RCC 7860 (cell line): ENCODE results near the gene SLC48A1.

Source experiments
- DNase-seq: peaks from one replicate; pipeline ENCODE4 v3.0.0-alpha.2; 2015; ENCODE audit warnings: low spot score
- FAIRE-seq: peaks from 2 replicates; lab custom pipeline; 2012; peaks lifted over from hg19 to GRCh38; lab: Jason Lieb, UNC

SLC48A1 gene

GRCh38 chr12:47789712-47790489, 16.9 kb downstream of the SLC48A1 start:
- DNase-seq (no peak), FAIRE-seq (no peak)

GRCh38 chr12:47790676-47791350, 17.8 kb downstream of the SLC48A1 start:
- FAIRE-seq (no peak), DNase-seq (no peak)

- no peak for FAIRE-seq
These were observed 18.3 kb downstream of the SLC48A1 start for GRCh38 chr12:47791351-47791746.

GRCh38 chr12:47791874-47792273, 18.8 kb downstream of the SLC48A1 start:
- no peak for DNase-seq
- no peak for FAIRE-seq

More at GRCh38 chr12:47791351-47791746, 18.3 kb downstream of the SLC48A1 start:
- DNase-seq, result no peak

- FAIRE-seq (no peak), DNase-seq (no peak)
These were observed 20.1 kb downstream of the SLC48A1 start for GRCh38 chr12:47793015-47793681.

- DNase-seq, result no peak
These were observed 21.6 kb downstream of the SLC48A1 start for GRCh38 chr12:47794679-47795078.

GRCh38 chr12:47795121-47795813, 22.2 kb downstream of the SLC48A1 start:
- FAIRE-seq (no peak), DNase-seq (no peak)

More at GRCh38 chr12:47794679-47795078, 21.6 kb downstream of the SLC48A1 start:
- no peak for FAIRE-seq

- FAIRE-seq, result no peak
- DNase-seq, result no peak
These were observed 22.9 kb downstream of the SLC48A1 start for GRCh38 chr12:47795814-47796411.

GRCh38 chr12:47797441-47797840, 24.4 kb downstream of the SLC48A1 start:
- FAIRE-seq, result no peak
- DNase-seq, result no peak

GRCh38 chr12:47798382-47798948, 25.4 kb downstream of the SLC48A1 start:
- FAIRE-seq, result no peak
- no peak for DNase-seq

GRCh38 chr12:47799357-47799955, 26.4 kb downstream of the SLC48A1 start:
- FAIRE-seq, result no peak
- no peak for DNase-seq

- no peak for DNase-seq
- FAIRE-seq, result no peak
These were observed 27.5 kb downstream of the SLC48A1 start for GRCh38 chr12:47800582-47800981.

- FAIRE-seq, result no peak
- no peak for DNase-seq
These were observed 28.3 kb downstream of the SLC48A1 start for GRCh38 chr12:47801170-47801903.

GRCh38 chr12:47801904-47802246, 28.8 kb downstream of the SLC48A1 start:
- DNase-seq (no peak), FAIRE-seq (no peak)

- DNase-seq (no peak), FAIRE-seq (no peak)
These were observed 29.3 kb downstream of the SLC48A1 start for GRCh38 chr12:47802312-47802711.

- no peak for DNase-seq
- no peak for FAIRE-seq
These were observed 30.3 kb downstream of the SLC48A1 start for GRCh38 chr12:47803191-47803875.

- FAIRE-seq (no peak), DNase-seq (no peak)
These were observed 31.1 kb downstream of the SLC48A1 start for GRCh38 chr12:47804171-47804570.

GRCh38 chr12:47805417-47805816, 32.4 kb downstream of the SLC48A1 start:
- DNase-seq (no peak), FAIRE-seq (no peak)

GRCh38 chr12:47807338-47807737, 34.3 kb downstream of the SLC48A1 start:
- DNase-seq, result no peak
- no peak for FAIRE-seq
